Measurements from ENCODE around the gene MEX3A.
"Not testable (repeated sequence)": the region's sequence is repeated elsewhere in the genome, so short reads cannot be mapped to it uniquely, and the experiment has no call there.

MEX3A gene

GRCh38 chr1:156118177-156118868 lies 36.1 kb upstream of the MEX3A start:
- DNase-seq (ENCODE audit: low read depth in 3 of 3), result no peak

GRCh38 chr1:156117414-156118176 lies 35.3 kb upstream of the MEX3A start:
- no peak for DNase-seq (ENCODE audit: low read depth in 3 of 3)

GRCh38 chr1:156116731-156117130 lies 34.5 kb upstream of the MEX3A start:
- DNase-seq (ENCODE audit: low read depth in 3 of 3), result not testable (repeated sequence)

GRCh38 chr1:156115514-156116374 lies 33.5 kb upstream of the MEX3A start:
- no peak for DNase-seq (ENCODE audit: low read depth in 3 of 3)

GRCh38 chr1:156114919-156115513 lies 32.8 kb upstream of the MEX3A start:
- no peak for DNase-seq (ENCODE audit: low read depth in 3 of 3)

GRCh38 chr1:156114101-156114918 lies 32.0 kb upstream of the MEX3A start, which contains the start of gene LMNA:
Gene LMNA, plus strand, starts transcription at chr1:156114711. Its CDS starts 208 bp downstream, at chr1:156114919.
- DNase-seq (ENCODE audit: low read depth in 3 of 3), result peak; percentile 49 to 80 (median 69)

GRCh38 chr1:156113282-156113950 lies 31.2 kb upstream of the MEX3A start:
- DNase-seq (ENCODE audit: low read depth in 3 of 3), result no peak

- DNase-seq (ENCODE audit: low read depth in 3 of 3), result no peak
These were observed 30.2 kb upstream of the MEX3A start for GRCh38 chr1:156112276-156113137.

- no peak for DNase-seq (ENCODE audit: low read depth in 3 of 3)
These were observed 29.2 kb upstream of the MEX3A start for GRCh38 chr1:156111355-156111962.

- no peak for DNase-seq (ENCODE audit: low read depth in 3 of 3)
These were observed 28.0 kb upstream of the MEX3A start for GRCh38 chr1:156110252-156110651.

- DNase-seq (ENCODE audit: low read depth in 3 of 3), result no peak
These were observed 26.5 kb upstream of the MEX3A start for GRCh38 chr1:156108664-156109241.

- DNase-seq (ENCODE audit: low read depth in 3 of 3), result no peak
These were observed 25.8 kb upstream of the MEX3A start for GRCh38 chr1:156108057-156108456.

- no peak for DNase-seq (ENCODE audit: low read depth in 3 of 3)
These were observed 24.6 kb upstream of the MEX3A start for GRCh38 chr1:156106624-156107488.

- DNase-seq (ENCODE audit: low read depth in 3 of 3), result no peak
These were observed 22.9 kb upstream of the MEX3A start for GRCh38 chr1:156104861-156105832.

- no peak for DNase-seq (ENCODE audit: low read depth in 3 of 3)
These were observed 22.0 kb upstream of the MEX3A start for GRCh38 chr1:156104065-156104810.

- no peak for DNase-seq (ENCODE audit: low read depth in 3 of 3)
These were observed 21.3 kb upstream of the MEX3A start for GRCh38 chr1:156103521-156103947.
